ENCODE measurements around the gene SLC35B2.

SLC35B2 gene

GRCh38 chr6:44298055-44298803 is 40.9 kb upstream of the SLC35B2 start:
- Histone ChIP-seq H3K4me3 (ENCODE audit: low read depth in 1 of 2, low read length in 2 of 2) (peak overlapping the region in 1 of 2 donors; percentile 47), H3K27me3 (ENCODE audit: control insufficient read depth in 1 of 2, insufficient read depth in 2 of 2, low read length in 2 of 2) (peaks cover 34 to 37% of the 10 kb centered on the region in 2 donors)

GRCh38 chr6:44297063-44298038 is 40.0 kb upstream of the SLC35B2 start:
- H3K4me3 ChIP-seq (ENCODE audit: low read depth in 1 of 2, low read length in 2 of 2), result peak overlapping the region; percentile 47 to 52
- no peak overlapping the region for H3K9ac ChIP-seq (ENCODE audit: low read length)
- no peak overlapping the region for H3K27ac ChIP-seq (ENCODE audit: low read depth, low read length)
- H3K4me1 ChIP-seq (ENCODE audit: insufficient read depth, low read length), result peaks cover 4% of the 10 kb centered on the region
- H3K27me3 ChIP-seq (ENCODE audit: control insufficient read depth in 1 of 2, insufficient read depth in 2 of 2, low read length in 2 of 2), result peaks cover 34 to 46% of the 10 kb centered on the region in 2 donors
- H3K36me3 ChIP-seq (ENCODE audit: insufficient read depth, low read length), result peaks cover 22% of the 10 kb centered on the region
- H3K9me3 ChIP-seq (ENCODE audit: low read length), result no peaks in the 10 kb centered on the region

More at GRCh38 chr6:44298055-44298803, 40.9 kb upstream of the SLC35B2 start:
- H3K36me3 ChIP-seq (ENCODE audit: insufficient read depth, low read length), result peaks cover 31% of the 10 kb centered on the region
- H3K9ac ChIP-seq (ENCODE audit: low read length), result no peak overlapping the region
- H3K4me1 ChIP-seq (ENCODE audit: insufficient read depth, low read length), result peaks cover 4% of the 10 kb centered on the region
- no peak overlapping the region for H3K27ac ChIP-seq (ENCODE audit: low read depth, low read length)
- H3K9me3 ChIP-seq (ENCODE audit: low read length), result no peaks in the 10 kb centered on the region

GRCh38 chr6:44294832-44295791 is 37.8 kb upstream of the SLC35B2 start:
- no peaks in the 10 kb centered on the region for H3K9me3 ChIP-seq (ENCODE audit: low read length)
- no peak overlapping the region for H3K4me3 ChIP-seq (ENCODE audit: low read depth in 1 of 2, low read length in 2 of 2)
- H3K4me1 ChIP-seq (ENCODE audit: insufficient read depth, low read length), result peaks cover 4% of the 10 kb centered on the region
- H3K27ac ChIP-seq (ENCODE audit: low read depth, low read length), result no peak overlapping the region
- H3K27me3 ChIP-seq (ENCODE audit: control insufficient read depth in 1 of 2, insufficient read depth in 2 of 2, low read length in 2 of 2), result peaks cover 34 to 65% of the 10 kb centered on the region in 2 donors
- H3K9ac ChIP-seq (ENCODE audit: low read length), result no peak overlapping the region
- H3K36me3 ChIP-seq (ENCODE audit: insufficient read depth, low read length), result peaks cover under 1% of the 10 kb centered on the region

- peaks cover 27 to 70% of the 10 kb centered on the region in 2 donors for H3K27me3 ChIP-seq (ENCODE audit: control insufficient read depth in 1 of 2, insufficient read depth in 2 of 2, low read length in 2 of 2)
- no peak overlapping the region for H3K9ac ChIP-seq (ENCODE audit: low read length)
- H3K4me3 ChIP-seq (ENCODE audit: low read depth in 1 of 2, low read length in 2 of 2), result no peak overlapping the region
- H3K27ac ChIP-seq (ENCODE audit: low read depth, low read length), result no peak overlapping the region
- peaks cover 4% of the 10 kb centered on the region for H3K4me1 ChIP-seq (ENCODE audit: insufficient read depth, low read length)
- no peaks in the 10 kb centered on the region for H3K36me3 ChIP-seq (ENCODE audit: insufficient read depth, low read length)
- no peaks in the 10 kb centered on the region for H3K9me3 ChIP-seq (ENCODE audit: low read length)
Measured at GRCh38 chr6:44292661-44293365, 35.5 kb upstream of the SLC35B2 start.

- H3K27me3 ChIP-seq (ENCODE audit: control insufficient read depth in 1 of 2, insufficient read depth in 2 of 2, low read length in 2 of 2), result peaks cover 21 to 66% of the 10 kb centered on the region in 2 donors
- H3K9ac ChIP-seq (ENCODE audit: low read length), result no peak overlapping the region
- no peak overlapping the region for H3K27ac ChIP-seq (ENCODE audit: low read depth, low read length)
- H3K4me1 ChIP-seq (ENCODE audit: insufficient read depth, low read length), result peaks cover under 1% of the 10 kb centered on the region
- no peaks in the 10 kb centered on the region for H3K9me3 ChIP-seq (ENCODE audit: low read length)
- H3K4me3 ChIP-seq (ENCODE audit: low read depth in 1 of 2, low read length in 2 of 2), result no peak overlapping the region
- no peaks in the 10 kb centered on the region for H3K36me3 ChIP-seq (ENCODE audit: insufficient read depth, low read length)
Measured at GRCh38 chr6:44291841-44292240, 34.5 kb upstream of the SLC35B2 start.

GRCh38 chr6:44289726-44290260 is 32.5 kb upstream of the SLC35B2 start:
- H3K9ac ChIP-seq (ENCODE audit: low read length), result no peak overlapping the region
- no peak overlapping the region for H3K4me3 ChIP-seq (ENCODE audit: low read depth in 1 of 2, low read length in 2 of 2)
- H3K4me1 ChIP-seq (ENCODE audit: insufficient read depth, low read length), result no peaks in the 10 kb centered on the region
- H3K27ac ChIP-seq (ENCODE audit: low read depth, low read length), result no peak overlapping the region
- peaks cover 2 to 49% of the 10 kb centered on the region in 2 donors for H3K27me3 ChIP-seq (ENCODE audit: control insufficient read depth in 1 of 2, insufficient read depth in 2 of 2, low read length in 2 of 2)
- H3K36me3 ChIP-seq (ENCODE audit: insufficient read depth, low read length), result no peaks in the 10 kb centered on the region
- H3K9me3 ChIP-seq (ENCODE audit: low read length), result no peaks in the 10 kb centered on the region

- Histone ChIP-seq H3K9ac (ENCODE audit: low read length) (no peak overlapping the region), H3K27ac (ENCODE audit: low read depth, low read length) (no peak overlapping the region), H3K4me3 (ENCODE audit: low read depth in 1 of 2, low read length in 2 of 2) (no peak overlapping the region), H3K27me3 (ENCODE audit: control insufficient read depth in 1 of 2, insufficient read depth in 2 of 2, low read length in 2 of 2) (peaks cover 0 to 29% of the 10 kb centered on the region in 2 donors), H3K36me3 (ENCODE audit: insufficient read depth, low read length) (no peaks in the 10 kb centered on the region), H3K4me1 (ENCODE audit: insufficient read depth, low read length) (no peaks in the 10 kb centered on the region), H3K9me3 (ENCODE audit: low read length) (no peaks in the 10 kb centered on the region)
Measured at GRCh38 chr6:44286747-44287146, 29.4 kb upstream of the SLC35B2 start.

GRCh38 chr6:44286285-44286565 is 28.9 kb upstream of the SLC35B2 start:
- H3K27me3 ChIP-seq (ENCODE audit: control insufficient read depth in 1 of 2, insufficient read depth in 2 of 2, low read length in 2 of 2), result peaks cover 0 to 24% of the 10 kb centered on the region in 2 donors

GRCh38 chr6:44285552-44286284 is 28.4 kb upstream of the SLC35B2 start:
- H3K27ac ChIP-seq (ENCODE audit: low read depth, low read length), result no peak overlapping the region
- H3K27me3 ChIP-seq (ENCODE audit: control insufficient read depth in 1 of 2, insufficient read depth in 2 of 2, low read length in 2 of 2), result peaks cover 0 to 20% of the 10 kb centered on the region in 2 donors
- H3K4me1 ChIP-seq (ENCODE audit: insufficient read depth, low read length), result no peaks in the 10 kb centered on the region
- no peak overlapping the region for H3K9ac ChIP-seq (ENCODE audit: low read length)
- no peak overlapping the region for H3K4me3 ChIP-seq (ENCODE audit: low read depth in 1 of 2, low read length in 2 of 2)
- H3K9me3 ChIP-seq (ENCODE audit: low read length), result no peaks in the 10 kb centered on the region
- H3K36me3 ChIP-seq (ENCODE audit: insufficient read depth, low read length), result no peaks in the 10 kb centered on the region

More at GRCh38 chr6:44286285-44286565, 28.9 kb upstream of the SLC35B2 start:
- Histone ChIP-seq H3K4me1 (ENCODE audit: insufficient read depth, low read length) (no peaks in the 10 kb centered on the region), H3K27ac (ENCODE audit: low read depth, low read length) (no peak overlapping the region), H3K9me3 (ENCODE audit: low read length) (no peaks in the 10 kb centered on the region), H3K9ac (ENCODE audit: low read length) (no peak overlapping the region), H3K4me3 (ENCODE audit: low read depth in 1 of 2, low read length in 2 of 2) (no peak overlapping the region), H3K36me3 (ENCODE audit: insufficient read depth, low read length) (no peaks in the 10 kb centered on the region)

- Histone ChIP-seq H3K9me3 (ENCODE audit: low read length) (no peaks in the 10 kb centered on the region), H3K4me3 (ENCODE audit: low read depth in 1 of 2, low read length in 2 of 2) (no peak overlapping the region), H3K27ac (ENCODE audit: low read depth, low read length) (no peak overlapping the region), H3K36me3 (ENCODE audit: insufficient read depth, low read length) (no peaks in the 10 kb centered on the region), H3K27me3 (ENCODE audit: control insufficient read depth in 1 of 2, insufficient read depth in 2 of 2, low read length in 2 of 2) (peaks cover 0 to 15% of the 10 kb centered on the region in 2 donors), H3K9ac (ENCODE audit: low read length) (no peak overlapping the region), H3K4me1 (ENCODE audit: insufficient read depth, low read length) (no peaks in the 10 kb centered on the region)
Measured at GRCh38 chr6:44284867-44285266, 27.5 kb upstream of the SLC35B2 start.

Data from muscle layer of colon (tissue), 2 donors.